Immature natural killer cell (primary cell): ENCODE measurements around the gene EPS8L3. TPM values are rescaled to one million over a fixed set of nuclear protein-coding genes. Genes with fewer than 3 reads are reported as not detected.

Source experiments
- DNase-seq, 3 donors: peaks; one replicate each; pipeline ENCODE4 v3.0.0; 2022; ENCODE audit warnings: mixed read lengths in 1 of 3
- H3K27ac Mint-ChIP-seq, 6 donors: one replicate each; pipeline ENCODE4 v1.8.0; 2020; ENCODE audit warnings: mixed read lengths in 6 of 6, mild to moderate bottlenecking in 5 of 6, inconsistent platforms in 4 of 6, moderate library complexity in 3 of 6
- H3K27me3 Mint-ChIP-seq, 3 donors: one replicate each; pipeline ENCODE4 v1.8.0; 2020 to 2021; ENCODE audit warnings: low read depth in 3 of 3, mild to moderate bottlenecking in 3 of 3, mixed read lengths in 3 of 3, moderate library complexity in 3 of 3, inconsistent platforms in 1 of 3
- H3K36me3 Mint-ChIP-seq, 3 donors: one replicate each; pipeline ENCODE4 v1.8.0; 2020; ENCODE audit warnings: mixed read lengths in 3 of 3, inconsistent platforms in 2 of 3, mild to moderate bottlenecking in 2 of 3
- H3K4me1 Mint-ChIP-seq, 2 donors: one replicate each; pipeline ENCODE4 v1.8.0; 2020; ENCODE audit warnings: inconsistent platforms in 2 of 2, mild to moderate bottlenecking in 2 of 2, mixed read lengths in 2 of 2, moderate library complexity in 1 of 2
- H3K4me3 Mint-ChIP-seq, 5 donors: one replicate each; pipeline ENCODE4 v1.8.0; 2020; ENCODE audit warnings: mild to moderate bottlenecking in 5 of 5, mixed read lengths in 5 of 5, inconsistent platforms in 3 of 5, moderate library complexity in 3 of 5
- H3K9me3 Mint-ChIP-seq, 6 donors: one replicate each; pipeline ENCODE4 v1.8.0; 2020; ENCODE audit warnings: mild to moderate bottlenecking in 6 of 6, mixed read lengths in 6 of 6, inconsistent platforms in 4 of 6, moderate library complexity in 3 of 6
- polyA plus RNA-seq, 3 donors: library from polyadenylated mRNA; unstranded; fragments of 300-500 nt; fragmentation: Illumina TruSeq; gene quantifications; one replicate each; pipeline ENCODE4 v1.2.3, GENCODE V29; 2021

EPS8L3 gene
- polyA plus RNA-seq, 3 donors from 2014 or later: 0.09 to 0.13 TPM; not detected in 1

- no peaks in the 10 kb centered on the region for H3K9me3 Mint-ChIP-seq
- H3K4me1 Mint-ChIP-seq: peaks cover 72 to 75% of the 10 kb centered on the region in 2 donors
- peak; percentile 84 to 87 (median 86) for DNase-seq
- peak overlapping the region; percentile 75 to 95 (median 80) for H3K27ac Mint-ChIP-seq
- H3K36me3 Mint-ChIP-seq: no peaks in the 10 kb centered on the region
- H3K4me3 Mint-ChIP-seq: peak overlapping the region; percentile 42 to 72 (median 64)
- H3K27me3 Mint-ChIP-seq: peaks cover 8 to 22% (median 11%) of the 10 kb centered on the region in 3 donors
Observed at GRCh38 chr1:109790735-109791494, 27.2 kb upstream of the EPS8L3 start.

- DNase-seq: no peak
- Mint-ChIP-seq H3K9me3 (no peaks in the 10 kb centered on the region), H3K27me3 (peaks cover 8 to 22% (median 11%) of the 10 kb centered on the region in 3 donors), H3K27ac (peak overlapping the region; percentile 75 to 95 (median 80)), H3K4me1 (peaks cover 72 to 75% of the 10 kb centered on the region in 2 donors), H3K4me3 (peak overlapping the region; percentile 42 to 72 (median 64)), H3K36me3 (no peaks in the 10 kb centered on the region)
Observed at GRCh38 chr1:109790329-109790728, 26.6 kb upstream of the EPS8L3 start.

DNA sequence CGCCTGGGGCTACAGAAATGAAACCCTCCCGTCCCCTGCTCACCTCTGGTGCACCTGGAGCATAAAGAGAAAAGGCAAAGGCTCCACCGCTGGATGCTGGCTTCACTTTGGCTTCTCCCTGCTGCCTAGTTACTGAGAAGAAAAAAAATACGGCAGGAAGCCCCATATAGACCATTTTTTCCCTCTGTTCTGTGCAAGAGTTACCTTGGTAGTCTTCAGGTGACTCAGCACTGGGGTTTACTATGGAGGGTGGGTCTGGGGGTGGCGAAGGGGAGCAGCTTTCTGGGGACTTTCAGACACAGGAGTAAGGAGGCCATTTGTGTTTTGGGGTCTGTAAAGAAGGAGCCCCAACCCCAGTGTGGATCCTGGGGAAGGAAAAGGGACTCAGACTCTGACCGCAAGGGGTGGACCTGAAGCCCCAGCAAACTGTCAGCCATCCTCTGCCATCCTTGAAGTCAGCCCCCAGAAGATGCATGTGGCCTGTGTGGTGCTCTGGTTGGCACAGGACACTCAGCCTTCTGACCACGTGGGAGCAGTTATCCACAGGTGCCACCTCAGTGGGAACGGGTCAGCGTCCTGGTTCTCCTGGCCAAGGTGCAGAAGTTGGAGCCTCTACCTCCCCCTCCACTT lies 25.9 kb upstream of the EPS8L3 start:
- Mint-ChIP-seq H3K4me1 (peaks cover 72 to 75% of the 10 kb centered on the region in 2 donors), H3K27ac (peak overlapping the region; percentile 29 to 95 (median 84)), H3K4me3 (peak overlapping the region; percentile 67 to 80 (median 74)), H3K36me3 (peaks cover 0 to 4% (median 0%) of the 10 kb centered on the region in 3 donors), H3K27me3 (peaks cover 10 to 22% (median 11%) of the 10 kb centered on the region in 3 donors), H3K9me3 (no peaks in the 10 kb centered on the region)
- DNase-seq: no peak

- Mint-ChIP-seq H3K27ac (peak overlapping the region in 5 of 6 donors; percentile 84 to 95 (median 87)), H3K4me3 (peak overlapping the region; percentile 74 to 86 (median 77)), H3K4me1 (peaks cover 65 to 69% of the 10 kb centered on the region in 2 donors), H3K27me3 (peaks cover 10 to 24% (median 11%) of the 10 kb centered on the region in 3 donors), H3K9me3 (no peaks in the 10 kb centered on the region), H3K36me3 (peaks cover 0 to 4% (median 0%) of the 10 kb centered on the region in 3 donors)
- no peak for DNase-seq
Observed at GRCh38 chr1:109788695-109789521, 25.2 kb upstream of the EPS8L3 start.

GRCh38 chr1:109787845-109788601 lies 24.3 kb upstream of the EPS8L3 start:
- Mint-ChIP-seq H3K4me1 (peaks cover 56 to 60% of the 10 kb centered on the region in 2 donors), H3K27me3 (peaks cover 10 to 28% (median 11%) of the 10 kb centered on the region in 3 donors), H3K4me3 (peak overlapping the region; percentile 69 to 86 (median 77)), H3K36me3 (peaks cover 0 to 4% (median 0%) of the 10 kb centered on the region in 3 donors), H3K9me3 (no peaks in the 10 kb centered on the region), H3K27ac (peak overlapping the region in 5 of 6 donors; percentile 84 to 89 (median 87))
- DNase-seq: peak; percentile 88 to 92 (median 90)

DNA sequence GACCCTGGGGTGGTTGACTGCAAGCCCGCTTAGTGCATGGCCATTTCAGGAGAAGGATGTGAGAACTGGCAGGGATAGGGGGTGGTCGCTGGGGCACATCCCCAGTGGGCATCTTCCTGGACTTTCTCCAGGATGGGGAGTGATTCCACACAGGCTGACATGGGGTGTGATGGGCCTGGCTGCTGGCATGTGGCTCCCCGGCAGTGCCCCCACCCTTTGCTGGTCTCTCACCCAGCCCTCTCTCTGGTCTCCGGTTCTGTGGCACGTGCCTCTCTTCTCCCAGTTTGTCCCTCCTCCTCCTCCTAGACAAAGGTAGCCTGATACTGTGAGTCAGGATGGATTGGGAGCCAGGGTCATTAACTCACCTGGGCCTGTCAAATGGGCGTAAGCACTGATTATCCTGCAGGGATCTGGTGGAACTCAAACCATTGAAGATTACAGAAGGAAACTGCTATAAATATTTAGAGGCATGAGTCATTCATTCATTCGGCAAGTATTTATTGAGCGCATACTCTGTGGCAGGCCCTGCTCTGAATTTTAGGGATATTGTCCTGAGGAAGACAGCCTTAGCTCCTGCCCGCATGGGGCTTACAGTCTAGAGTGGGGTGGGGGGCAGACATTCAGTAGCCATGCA lies 23.6 kb upstream of the EPS8L3 start:
- H3K4me3 Mint-ChIP-seq: peak overlapping the region; percentile 24 to 80 (median 76)
- H3K27ac Mint-ChIP-seq: peak overlapping the region in 5 of 6 donors; percentile 84 to 89 (median 87)
- DNase-seq: no peak
- H3K27me3 Mint-ChIP-seq: peaks cover 10 to 29% (median 11%) of the 10 kb centered on the region in 3 donors
- no peaks in the 10 kb centered on the region for H3K9me3 Mint-ChIP-seq
- H3K36me3 Mint-ChIP-seq: peaks cover 0 to 4% (median 0%) of the 10 kb centered on the region in 3 donors
- H3K4me1 Mint-ChIP-seq: peaks cover 53 to 59% of the 10 kb centered on the region in 2 donors

DNA sequence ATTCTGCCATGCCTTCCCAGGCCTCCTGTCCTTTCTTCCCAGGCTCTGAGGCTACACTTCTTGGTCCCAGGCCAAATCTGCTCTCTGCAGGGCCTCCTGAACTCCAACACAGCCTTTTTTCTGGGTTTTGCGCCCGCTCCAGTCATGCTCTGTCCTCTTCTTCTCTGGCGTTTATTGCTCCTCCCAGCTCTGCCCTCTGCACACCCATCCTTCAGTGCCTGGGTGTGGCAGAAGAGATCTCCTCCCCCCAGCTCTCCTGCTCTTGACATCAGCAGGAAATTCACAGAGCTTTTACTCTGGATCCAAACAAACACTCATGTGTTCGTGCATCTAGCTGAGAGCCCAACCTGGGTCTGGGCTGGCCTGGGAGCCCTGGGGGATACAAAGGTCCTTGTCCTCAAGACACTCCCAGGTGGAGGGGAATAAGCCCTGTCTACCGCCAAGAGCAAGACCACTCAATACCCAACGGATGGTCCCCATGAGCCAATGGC lies 22.9 kb upstream of the EPS8L3 start:
- Mint-ChIP-seq H3K27me3 (peaks cover 10 to 29% (median 11%) of the 10 kb centered on the region in 3 donors), H3K4me3 (no peak overlapping the region), H3K4me1 (peaks cover 50 to 56% of the 10 kb centered on the region in 2 donors), H3K27ac (peak overlapping the region in 3 of 6 donors; percentile 85 to 89 (median 88)), H3K9me3 (peaks cover 0 to 4% (median under 1%) of the 10 kb centered on the region in 6 donors), H3K36me3 (peaks cover 0 to 4% (median 1%) of the 10 kb centered on the region in 3 donors)
- no peak for DNase-seq

DNA sequence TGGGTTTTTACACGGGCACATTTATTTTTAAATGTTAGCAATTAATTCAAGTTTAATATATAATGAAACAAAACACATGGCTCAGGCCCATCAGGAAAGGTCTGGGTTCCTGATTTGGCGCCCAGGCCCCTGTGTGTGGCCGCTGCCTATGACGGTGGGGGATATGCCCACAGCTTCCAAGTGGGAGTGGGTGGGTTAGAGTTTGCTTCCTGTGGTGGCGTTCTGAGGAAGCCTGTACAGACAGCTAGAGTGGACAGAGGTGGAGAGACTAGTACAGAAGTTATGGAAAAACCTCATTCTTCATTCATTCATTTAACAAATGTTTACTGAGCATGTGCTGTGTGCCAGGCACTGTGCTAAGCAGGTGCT lies 22.4 kb upstream of the EPS8L3 start:
- Mint-ChIP-seq H3K4me1 (peaks cover 45 to 51% of the 10 kb centered on the region in 2 donors), H3K9me3 (peaks cover 0 to 8% (median 2%) of the 10 kb centered on the region in 6 donors), H3K4me3 (no peak overlapping the region), H3K36me3 (peaks cover under 1 to 5% (median 4%) of the 10 kb centered on the region in 3 donors), H3K27ac (peak overlapping the region in 3 of 6 donors; percentile 19 to 85 (median 75)), H3K27me3 (peaks cover 10 to 29% (median 11%) of the 10 kb centered on the region in 3 donors)
- no peak for DNase-seq

GRCh38 chr1:109785446-109786111 lies 21.9 kb upstream of the EPS8L3 start:
- peak overlapping the region in 3 of 6 donors; percentile 25 to 85 (median 64) for H3K27ac Mint-ChIP-seq

GRCh38 chr1:109784551-109785252 lies 21.0 kb upstream of the EPS8L3 start:
- Mint-ChIP-seq H3K4me3 (no peak overlapping the region), H3K27ac (peak overlapping the region in 2 of 6 donors; percentile 12 to 48)

More at GRCh38 chr1:109785446-109786111, 21.9 kb upstream of the EPS8L3 start:
- H3K4me1 Mint-ChIP-seq: peaks cover 40 to 46% of the 10 kb centered on the region in 2 donors
- H3K9me3 Mint-ChIP-seq: peaks cover 0 to 12% (median 2%) of the 10 kb centered on the region in 6 donors
- no peak overlapping the region for H3K4me3 Mint-ChIP-seq
- H3K27me3 Mint-ChIP-seq: peaks cover 11 to 29% (median 11%) of the 10 kb centered on the region in 3 donors
- DNase-seq: no peak
- peaks cover 3 to 5% (median 4%) of the 10 kb centered on the region in 3 donors for H3K36me3 Mint-ChIP-seq

DNA sequence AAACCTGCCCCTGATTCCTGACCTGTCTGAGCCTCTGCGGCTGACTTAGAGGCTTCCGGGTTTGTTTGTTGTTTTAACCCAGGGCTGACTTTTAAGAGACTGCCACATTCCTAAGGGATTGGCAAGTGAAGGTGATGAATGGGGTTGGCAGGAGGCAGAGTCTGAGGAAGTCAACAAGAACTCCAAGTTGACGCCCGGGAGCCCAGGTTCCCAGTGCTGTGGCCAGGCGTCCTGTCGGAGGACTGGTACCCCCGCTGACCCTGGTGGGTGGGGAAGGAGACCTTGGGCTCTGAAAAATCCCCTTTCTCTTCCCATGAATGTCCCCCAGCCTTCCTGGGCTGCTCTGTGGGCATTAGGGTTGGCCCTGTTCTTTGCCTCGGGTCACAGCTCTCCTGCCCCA lies 19.7 kb upstream of the EPS8L3 start:
- Mint-ChIP-seq H3K27me3 (peaks cover 7 to 25% (median 11%) of the 10 kb centered on the region in 3 donors), H3K9me3 (peaks cover 0 to 15% (median 2%) of the 10 kb centered on the region in 6 donors), H3K4me3 (no peak overlapping the region), H3K4me1 (peaks cover 19 to 25% of the 10 kb centered on the region in 2 donors), H3K36me3 (peaks cover 3 to 5% (median 4%) of the 10 kb centered on the region in 3 donors), H3K27ac (no peak overlapping the region)
- no peak for DNase-seq

More at GRCh38 chr1:109784551-109785252, 21.0 kb upstream of the EPS8L3 start:
- H3K27me3 Mint-ChIP-seq: peaks cover 11 to 30% (median 11%) of the 10 kb centered on the region in 3 donors
- DNase-seq: no peak
- H3K4me1 Mint-ChIP-seq: peaks cover 31 to 37% of the 10 kb centered on the region in 2 donors
- H3K36me3 Mint-ChIP-seq: peaks cover 3 to 5% (median 4%) of the 10 kb centered on the region in 3 donors
- H3K9me3 Mint-ChIP-seq: peaks cover 0 to 15% (median 2%) of the 10 kb centered on the region in 6 donors
